Stimulated activated CD8-positive, alpha-beta memory T cell treated with anti-CD3 and anti-CD28 coated beads, Interleukin-15, amount 100 ng/mL, for 24 hours (primary cell): ENCODE data around the gene ADK.
"Not testable (repeated sequence)": the region's sequence is repeated elsewhere in the genome, so short reads cannot be mapped to it uniquely, and the experiment has no call there.

ENCODE experiments used
- DNase-seq: peaks from one replicate; pipeline ENCODE4 v3.0.0-alpha.2; 2020; ENCODE audit warnings: low read depth

The ADK gene

DNA sequence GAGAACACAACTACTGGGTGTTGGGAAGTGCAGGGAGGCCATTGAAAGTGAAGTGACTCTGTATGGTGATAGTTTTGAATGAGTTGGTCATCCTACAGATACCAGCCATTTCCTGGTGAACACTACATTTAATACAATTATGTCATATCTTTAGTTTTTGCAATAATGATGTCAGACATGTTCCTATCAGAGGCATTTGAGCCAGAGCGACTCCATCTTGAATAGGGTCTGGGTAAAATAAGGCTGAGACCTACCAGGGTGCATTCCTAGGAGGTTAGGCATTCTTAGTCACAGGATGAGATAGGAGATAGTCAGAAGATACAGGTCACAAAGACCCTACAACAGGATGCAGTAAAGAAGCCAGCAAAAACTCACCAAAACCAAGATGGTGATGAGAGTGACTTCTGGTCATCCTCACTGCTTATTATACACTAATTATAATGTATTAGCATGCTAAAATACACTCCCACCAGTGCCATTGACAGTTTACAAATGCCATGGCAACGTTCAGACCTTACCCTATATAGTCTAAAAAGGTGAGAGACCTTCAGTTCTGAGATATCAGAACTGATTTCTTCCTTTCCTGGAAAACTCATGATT is 28.2 kb downstream of the ADK start:
- DNase-seq, result no peak

DNA sequence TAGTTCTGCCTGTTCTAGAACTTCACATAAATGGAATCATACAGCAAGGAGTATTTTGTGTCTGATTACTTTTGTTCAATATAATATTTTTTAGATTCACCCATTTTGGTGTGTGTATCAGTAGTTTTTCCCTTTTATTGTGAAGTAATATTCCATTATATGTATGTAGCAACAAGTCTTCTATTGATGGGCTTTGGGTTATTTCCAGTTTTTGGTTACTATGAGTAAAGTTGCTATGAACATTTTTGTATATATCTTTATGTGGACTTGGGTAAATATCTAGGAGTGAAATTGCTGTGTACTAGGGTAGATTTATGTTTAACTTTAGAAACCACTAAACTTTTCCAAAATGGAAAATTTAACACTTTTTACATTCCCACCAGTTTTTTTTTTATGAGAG is 35.7 kb downstream of the ADK start:
- no peak for DNase-seq

DNA sequence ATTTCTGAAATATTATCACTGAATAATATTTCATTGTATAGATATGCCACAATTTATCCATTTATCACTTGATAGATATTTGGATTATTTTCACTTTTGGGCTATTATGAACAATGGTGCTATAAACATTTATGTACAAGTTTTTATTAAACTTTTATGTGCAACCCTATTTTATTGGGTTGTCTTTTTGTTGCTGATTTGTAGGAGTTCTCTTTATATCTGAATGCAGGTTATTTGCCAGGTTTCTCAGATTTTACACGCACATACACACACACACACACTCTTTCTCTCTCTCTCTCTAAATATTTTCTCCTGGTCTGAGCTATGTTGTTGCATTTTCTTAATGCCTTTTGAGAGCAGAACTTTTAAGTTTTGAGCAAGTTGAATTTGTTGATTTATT is 36.2 kb downstream of the ADK start:
- DNase-seq, result no peak

DNA sequence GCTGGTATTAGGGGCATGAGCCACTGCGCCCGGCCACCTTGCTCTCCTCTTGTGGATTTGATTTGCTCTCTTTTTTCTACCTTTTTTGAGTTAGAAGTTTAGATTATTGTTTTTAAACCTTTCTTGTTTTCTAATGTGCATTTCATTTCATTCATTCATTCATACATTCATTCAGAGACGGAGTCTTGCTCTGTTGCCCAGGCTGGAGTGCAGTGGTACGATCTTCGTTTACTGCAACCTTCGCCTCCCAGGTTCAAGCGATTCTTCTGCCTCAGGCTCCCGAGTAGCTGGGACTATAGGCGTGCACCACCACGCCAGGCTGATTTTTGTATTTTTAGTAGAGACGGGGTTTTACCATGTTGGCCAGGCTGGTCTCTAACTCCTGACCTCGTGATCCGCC is 37.6 kb downstream of the ADK start:
- not testable (repeated sequence) for DNase-seq

DNA sequence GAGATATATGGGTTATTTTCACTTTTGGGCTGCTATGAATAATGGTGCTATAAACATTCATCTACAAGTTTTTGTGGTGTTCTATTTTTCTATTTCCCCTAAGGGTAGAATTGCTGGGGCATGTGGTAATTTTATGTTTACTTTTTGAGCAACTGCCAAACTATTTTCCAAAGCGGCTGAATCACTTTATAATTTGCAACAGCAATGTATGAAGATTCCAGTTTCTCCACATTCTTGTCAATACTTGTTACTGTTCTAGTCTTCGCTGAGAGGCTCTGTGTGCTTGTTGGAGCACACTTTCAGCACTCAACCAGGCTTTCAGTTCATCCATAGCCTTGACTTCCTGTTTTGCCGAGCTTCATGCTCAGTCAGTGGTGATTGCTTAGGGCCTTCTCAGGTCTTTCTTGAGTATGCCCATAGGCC is 39.0 kb downstream of the ADK start:
- no peak for DNase-seq

DNA sequence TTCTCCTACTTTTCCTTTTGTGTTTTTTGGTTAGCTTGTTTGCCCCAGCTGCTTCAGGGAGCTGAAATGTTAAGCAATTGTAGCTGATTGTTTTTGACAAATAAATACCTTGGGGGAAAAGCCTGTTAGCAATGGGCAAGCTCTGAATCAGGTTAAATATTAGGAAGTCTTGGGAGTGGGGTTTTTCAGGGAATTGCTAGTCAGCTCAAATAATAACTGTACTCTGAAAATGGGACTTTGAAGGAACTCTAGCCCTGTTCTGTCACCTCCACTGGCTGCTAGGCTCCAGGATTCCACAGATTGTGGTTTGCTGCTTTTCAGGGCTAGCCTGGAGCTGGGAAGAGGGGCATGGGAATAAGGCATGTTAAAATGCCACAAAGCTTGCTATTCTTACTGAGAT is 39.5 kb downstream of the ADK start:
- DNase-seq, result no peak

- DNase-seq, result no peak
Observed at GRCh38 chr10:74194545-74194944, 43.5 kb downstream of the ADK start.

GRCh38 chr10:74194999-74195398 is 44.0 kb downstream of the ADK start:
- DNase-seq, result no peak

DNA sequence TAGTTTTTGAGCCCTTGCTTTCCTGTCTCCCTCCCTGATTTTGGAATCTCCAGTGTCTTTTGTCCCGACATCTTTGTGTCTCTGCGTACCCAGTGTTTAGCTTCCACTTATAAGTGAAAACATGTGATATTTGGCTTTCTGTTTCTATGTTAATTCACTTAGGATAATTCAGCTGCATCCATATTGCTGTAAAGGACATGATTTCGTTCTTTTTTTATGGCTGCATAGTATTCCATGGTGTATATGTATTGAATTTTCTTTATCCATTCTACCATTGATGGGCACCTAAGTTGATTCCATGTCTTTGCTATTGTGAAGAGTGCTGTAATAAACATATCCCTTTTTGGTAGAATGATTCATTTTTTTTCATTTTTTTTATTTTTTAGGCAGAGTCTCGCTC is 48.3 kb downstream of the ADK start:
- DNase-seq, result no peak

GRCh38 chr10:74202356-74202755 is 51.3 kb downstream of the ADK start:
- DNase-seq, result no peak

GRCh38 chr10:74206746-74207145 is 55.7 kb downstream of the ADK start:
- DNase-seq, result no peak

- DNase-seq, result no peak
Observed at GRCh38 chr10:74207691-74208480, 56.9 kb downstream of the ADK start.

DNA sequence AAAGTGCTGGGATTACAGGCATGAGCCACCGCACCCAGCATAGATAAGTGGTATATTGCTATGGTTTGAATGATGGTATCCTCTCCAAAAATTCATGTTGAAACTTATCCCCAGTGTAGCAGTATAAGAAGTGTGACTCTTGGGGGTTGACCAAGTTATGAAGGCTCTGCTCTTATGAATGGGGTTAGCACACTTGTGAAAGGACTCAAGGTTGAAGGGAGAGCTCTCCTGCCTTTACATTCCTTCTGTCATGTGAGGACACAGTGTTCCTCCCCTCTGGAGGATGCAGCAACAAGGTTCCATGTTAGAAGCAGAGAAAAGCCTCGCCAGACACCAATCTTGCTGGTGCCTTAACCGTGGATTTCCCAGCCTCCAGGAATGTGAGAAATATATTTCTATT is 58.0 kb downstream of the ADK start:
- DNase-seq, result no peak

GRCh38 chr10:74213019-74213418 is 62.0 kb downstream of the ADK start:
- DNase-seq, result no peak

GRCh38 chr10:74213571-74214162 is 62.6 kb downstream of the ADK start:
- DNase-seq, result no peak

DNA sequence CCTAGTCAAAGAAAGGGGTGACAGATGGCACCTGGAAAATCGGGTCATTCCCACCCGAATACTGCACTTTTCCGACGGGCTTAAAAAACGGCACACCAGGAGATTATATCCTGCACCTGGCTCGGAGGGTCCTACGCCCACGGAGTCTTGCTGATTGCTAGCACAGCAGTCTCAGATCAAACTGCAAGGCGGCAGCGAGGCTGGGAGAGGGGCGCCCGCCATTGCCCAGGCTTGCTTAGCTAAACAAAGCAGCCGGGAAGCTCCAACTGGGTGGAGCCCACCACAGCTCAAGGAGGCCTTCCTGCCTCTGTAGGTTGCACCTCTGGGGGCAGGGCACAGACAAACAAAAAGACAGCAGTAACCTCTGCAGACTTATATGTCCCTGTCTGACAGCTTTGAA is 66.1 kb downstream of the ADK start:
- not testable (repeated sequence) for DNase-seq

GRCh38 chr10:74222467-74222866 is 71.4 kb downstream of the ADK start:
- DNase-seq, result not testable (repeated sequence)

DNA sequence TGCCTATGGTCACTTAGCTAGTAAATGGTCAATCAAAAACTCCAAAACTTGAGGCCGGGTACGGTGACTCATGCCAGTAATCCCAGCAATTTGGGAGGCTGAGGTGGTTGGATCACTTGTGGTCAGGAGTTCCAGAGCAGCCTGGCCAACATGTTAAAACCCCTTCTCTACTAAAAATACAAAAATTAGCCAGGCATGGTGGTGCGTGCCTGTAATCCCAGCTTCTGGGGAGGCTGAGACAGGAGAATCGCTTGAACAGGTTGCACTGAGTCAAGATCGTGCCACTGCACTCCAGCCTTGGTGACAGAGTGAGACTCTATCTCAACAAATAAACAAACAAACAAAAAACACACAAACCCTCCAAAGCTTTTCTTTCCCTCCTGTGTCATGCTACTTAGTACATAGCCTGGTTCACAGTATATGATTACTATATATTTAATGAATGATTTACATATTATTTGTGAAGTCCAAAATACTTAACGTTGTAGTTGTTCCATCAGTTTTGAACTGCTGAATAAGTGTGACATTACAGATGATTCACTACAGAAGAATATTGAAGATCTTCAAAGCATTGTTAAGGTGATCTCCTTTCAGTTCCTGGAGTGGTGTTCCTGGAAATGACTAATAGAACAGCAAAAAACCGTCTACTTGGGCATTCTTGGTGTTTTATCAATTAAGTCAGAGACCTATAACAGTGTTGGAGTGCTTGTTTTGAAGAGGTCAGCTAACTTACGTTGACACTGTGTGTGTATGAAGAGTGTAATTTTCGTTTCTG is 72.9 kb downstream of the ADK start:
- no peak for DNase-seq

DNA sequence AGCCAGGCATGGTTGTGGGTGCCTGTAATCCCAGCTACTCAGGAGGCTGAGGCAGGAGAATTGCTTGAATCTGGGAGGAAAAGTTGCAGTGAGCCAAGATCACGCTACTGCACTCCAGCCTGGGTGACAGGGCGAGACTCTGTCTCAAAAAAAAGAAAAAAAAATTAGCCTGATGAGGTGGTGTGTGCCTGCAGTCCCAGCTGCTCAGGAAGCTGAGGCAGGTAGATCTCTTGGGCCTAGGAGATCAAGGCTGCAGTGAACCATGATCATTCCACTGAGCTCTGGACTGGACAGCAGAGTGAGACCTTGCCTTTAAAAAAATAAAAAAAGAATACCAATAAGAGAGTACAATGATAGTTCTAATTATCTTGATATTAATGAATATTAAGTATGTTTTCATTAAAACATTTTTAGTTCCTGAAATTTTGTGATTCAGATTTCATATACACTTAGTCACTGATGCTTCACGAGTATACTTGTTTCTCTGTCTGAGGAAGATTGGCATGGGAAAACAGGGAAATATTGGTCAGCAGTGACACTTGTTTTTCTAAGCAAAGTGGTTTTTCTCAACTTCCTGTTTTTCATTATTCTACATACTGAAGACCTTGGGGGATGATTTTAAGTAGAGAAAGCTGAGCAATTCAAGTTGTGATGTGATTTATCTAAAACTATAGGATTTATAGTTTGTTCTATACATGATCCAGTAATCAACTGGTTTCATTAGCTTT is 76.8 kb downstream of the ADK start:
- no peak for DNase-seq

DNA sequence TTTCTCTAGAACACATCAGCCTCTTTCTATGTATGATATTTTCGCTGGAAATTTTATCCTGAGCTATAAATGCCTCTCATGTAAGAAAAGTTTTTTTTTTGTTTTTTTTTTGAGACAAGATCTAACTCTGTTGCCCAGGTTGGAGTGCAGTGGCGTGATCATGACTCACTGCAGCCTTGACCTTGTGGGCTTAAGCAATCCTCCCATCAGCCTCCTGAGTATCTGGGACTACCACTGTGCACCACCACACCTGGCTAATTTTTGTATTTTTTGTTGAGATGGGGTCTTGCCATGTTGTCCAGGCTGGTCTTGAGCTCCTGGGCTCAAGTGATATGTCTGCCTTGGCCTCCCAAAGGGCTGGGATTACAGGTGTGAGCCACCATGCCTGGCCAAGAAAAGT is 80.4 kb downstream of the ADK start:
- no peak for DNase-seq

DNA sequence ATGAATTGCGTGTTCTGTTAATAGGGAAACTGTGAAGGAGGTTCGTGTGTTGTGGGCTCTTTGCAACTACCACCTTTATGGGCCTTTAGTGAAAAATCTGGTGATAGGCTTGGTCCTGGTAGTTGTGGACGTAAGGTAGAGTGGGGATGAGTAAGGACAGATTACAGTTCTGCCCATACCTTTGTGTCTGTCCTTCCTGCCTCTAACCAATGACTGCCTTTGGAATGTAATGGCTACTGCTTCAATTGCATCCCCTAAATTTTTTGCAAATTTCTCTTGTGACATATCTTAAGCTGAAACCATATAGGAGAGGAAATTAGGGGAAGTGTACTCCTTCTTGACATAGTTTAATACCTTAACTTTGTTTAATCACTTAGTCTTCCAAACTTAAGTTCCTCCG is 82.3 kb downstream of the ADK start:
- DNase-seq, result no peak

DNA sequence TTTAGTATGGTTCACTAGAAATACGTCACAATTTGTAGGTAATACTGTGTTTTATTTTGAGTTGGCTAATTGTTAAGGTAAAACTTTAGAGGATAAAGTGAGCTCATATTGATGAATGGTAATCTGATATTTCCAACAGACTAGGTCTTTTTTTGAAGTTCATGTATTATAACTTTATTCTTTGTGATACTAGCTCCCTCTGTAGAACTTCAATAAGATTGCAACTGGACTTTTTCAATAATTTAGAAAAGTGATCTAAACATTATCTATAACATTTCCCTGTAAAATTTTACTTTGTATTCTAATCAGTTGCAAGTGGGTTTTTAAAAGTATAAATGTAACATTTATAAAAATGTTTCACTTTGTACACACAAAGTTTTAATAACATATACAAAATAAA is 83.5 kb downstream of the ADK start:
- no peak for DNase-seq
